DMS53 treated with DMSO at 0.1 percent for 48 hours (cell line): ENCODE results near the gene GNG3.
"Not testable (repeated sequence)": the region's sequence is repeated elsewhere in the genome, so short reads cannot be mapped to it uniquely, and the experiment has no call there.

Source experiments
- DNase-seq: peaks from one replicate; lab custom pipeline; 2025; ENCODE audit not compliant: unreplicated experiment; lab: John Stamatoyannopoulos, UW

The GNG3 gene

DNA sequence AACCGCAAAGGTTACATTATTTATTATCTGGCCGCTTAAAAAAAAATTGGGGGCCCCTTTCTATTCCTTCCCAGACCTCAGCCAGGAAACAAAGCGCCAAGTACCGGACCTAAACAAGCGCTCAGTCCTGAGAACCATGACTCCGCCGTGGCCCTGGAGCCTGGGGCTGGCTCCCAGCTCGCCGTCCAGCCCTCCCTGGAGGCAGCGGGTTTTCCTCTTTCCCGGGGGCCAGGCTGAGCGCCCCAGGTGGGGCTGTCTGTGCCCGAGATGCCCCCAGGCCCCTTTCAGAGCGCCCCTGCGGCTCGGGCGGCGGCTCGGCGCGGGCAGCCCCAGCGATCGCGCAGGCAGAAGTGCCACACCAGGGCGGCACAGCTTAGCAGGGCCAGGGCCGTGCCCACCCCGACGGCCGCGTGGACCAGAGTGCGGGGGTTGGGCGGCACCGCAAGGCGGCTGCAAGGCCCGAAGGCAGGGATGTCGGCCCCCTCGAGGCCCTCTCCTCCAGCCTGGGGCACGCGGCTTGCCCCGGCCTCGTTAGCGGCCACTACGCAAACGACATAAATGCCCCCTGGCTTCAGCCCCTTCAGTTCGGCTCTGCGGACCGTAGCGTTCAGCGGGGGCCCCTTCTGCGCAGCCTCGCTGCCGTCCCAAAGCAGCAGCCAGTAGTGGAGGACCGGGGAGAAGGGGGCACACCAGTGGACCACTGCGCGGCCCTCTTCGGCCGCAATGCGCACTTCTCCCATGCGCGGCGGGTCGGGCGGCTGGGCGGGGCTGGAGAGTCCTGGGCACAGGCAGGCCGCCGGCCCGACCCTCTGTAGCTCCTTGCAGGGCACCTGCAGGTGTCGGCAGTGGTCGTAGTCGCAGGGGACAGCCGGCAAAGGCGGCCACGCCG lies 19.7 kb upstream of the GNG3 start:
- DNase-seq, result no peak

GRCh38 chr11:62688491-62688890 lies 19.0 kb upstream of the GNG3 start:
- DNase-seq, result no peak

DNA sequence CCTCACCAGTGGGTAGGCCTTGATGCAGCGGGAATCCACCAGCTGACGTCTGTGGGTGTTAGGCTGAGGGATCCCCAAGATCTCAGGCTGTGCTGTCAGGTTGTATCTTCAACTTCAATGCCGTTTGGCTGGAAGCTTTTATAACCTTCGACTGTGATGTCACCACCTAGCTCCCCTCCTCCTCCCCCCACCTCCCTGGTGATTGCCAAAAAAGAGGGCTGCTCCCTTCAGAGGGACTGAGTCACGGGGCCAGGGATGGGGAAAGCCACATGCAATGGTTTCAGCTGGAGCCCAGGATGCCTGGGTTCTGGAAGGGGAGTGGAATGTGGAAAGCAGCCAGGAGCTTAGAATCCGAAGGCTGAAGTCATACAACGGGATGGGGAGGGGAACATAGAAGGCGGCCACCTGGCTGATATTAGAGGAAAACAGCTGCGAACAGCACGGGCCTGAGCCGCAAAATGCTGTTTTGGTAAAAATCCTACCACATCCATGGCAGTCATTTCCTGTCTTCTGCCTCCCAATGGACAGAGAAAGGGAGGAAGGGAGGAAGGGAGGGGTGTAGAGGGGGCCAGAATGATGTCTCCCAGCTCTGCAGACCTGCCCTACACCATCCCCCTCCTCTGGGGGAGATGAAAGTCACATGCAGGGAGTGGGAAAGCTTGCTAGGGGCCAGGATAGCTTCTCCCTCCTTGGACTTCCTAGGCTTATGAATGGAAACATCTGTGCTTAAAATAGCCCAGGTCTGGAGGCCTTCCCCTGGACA lies 17.9 kb upstream of the GNG3 start, which contains the start of gene LRRN4CL:
TSS of gene LRRN4CL (minus strand) at position 110 of the 763 bp plus-strand sequence. CDS start 1,022 bp downstream, outside the sequence.
- DNase-seq, result no peak

DNA sequence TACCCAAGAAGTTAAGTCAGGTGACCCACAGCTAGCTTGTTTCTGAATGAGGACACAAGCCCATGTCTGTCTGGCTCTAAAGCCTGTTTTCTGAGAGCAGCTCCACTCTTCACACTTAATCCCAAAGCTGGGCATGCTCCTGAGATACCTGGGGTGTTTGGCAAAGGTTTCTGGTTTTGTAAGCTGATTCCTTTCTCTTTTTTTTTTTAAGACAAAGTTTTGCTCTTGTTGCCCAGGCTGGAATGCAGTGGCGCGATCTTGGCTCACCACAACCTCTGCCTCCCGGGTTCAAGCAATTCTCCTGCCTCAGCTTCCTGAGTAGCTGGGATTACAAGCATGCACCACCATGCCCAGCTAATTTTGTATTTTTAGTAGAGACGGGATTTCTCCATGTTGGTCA lies 13.9 kb upstream of the GNG3 start:
- DNase-seq, result not testable (repeated sequence)

- DNase-seq, result peak; percentile 47
Measured at GRCh38 chr11:62694455-62695167, 12.9 kb upstream of the GNG3 start.

DNA sequence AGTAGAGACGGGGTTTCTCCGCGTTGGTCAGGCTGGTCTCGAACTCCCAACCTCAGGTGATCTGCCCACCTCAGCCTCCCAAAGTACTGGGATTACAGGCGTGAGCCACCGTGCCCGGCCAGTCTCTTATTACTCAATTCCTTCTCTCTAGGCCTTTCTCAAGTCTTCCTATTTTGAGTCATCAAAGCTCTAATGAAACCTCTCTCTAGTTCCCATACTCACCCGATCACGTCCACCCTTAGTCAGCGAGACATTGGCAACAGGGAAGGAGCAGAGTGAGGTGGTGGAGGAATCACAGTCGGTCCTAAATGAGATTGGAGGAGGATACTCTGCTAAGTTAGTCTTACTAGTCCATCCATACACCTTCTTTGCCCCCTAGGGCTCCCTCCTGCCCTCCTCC lies 5.2 kb upstream of the GNG3 start:
- no peak for DNase-seq

DNA sequence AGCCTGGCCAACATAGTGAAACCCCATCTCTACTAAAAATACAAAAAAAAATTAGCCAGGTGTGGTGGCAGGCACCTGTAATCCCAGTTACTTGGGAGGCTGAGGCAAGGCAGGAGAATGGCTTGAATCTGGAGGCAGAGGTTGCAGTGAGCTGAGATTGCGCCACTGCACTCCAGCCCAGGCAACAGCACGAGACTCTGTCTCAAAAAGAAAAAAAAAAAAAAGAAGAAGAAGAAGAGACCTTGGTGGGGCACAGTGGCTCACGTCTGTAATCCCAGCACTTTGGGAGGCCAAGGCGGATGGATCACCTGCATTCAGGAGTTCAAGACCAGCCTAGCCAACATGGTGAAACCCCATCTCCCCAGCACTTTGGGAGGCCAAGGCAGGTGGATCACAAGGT lies 3.6 kb upstream of the GNG3 start:
- DNase-seq, result not testable (repeated sequence)

DNA sequence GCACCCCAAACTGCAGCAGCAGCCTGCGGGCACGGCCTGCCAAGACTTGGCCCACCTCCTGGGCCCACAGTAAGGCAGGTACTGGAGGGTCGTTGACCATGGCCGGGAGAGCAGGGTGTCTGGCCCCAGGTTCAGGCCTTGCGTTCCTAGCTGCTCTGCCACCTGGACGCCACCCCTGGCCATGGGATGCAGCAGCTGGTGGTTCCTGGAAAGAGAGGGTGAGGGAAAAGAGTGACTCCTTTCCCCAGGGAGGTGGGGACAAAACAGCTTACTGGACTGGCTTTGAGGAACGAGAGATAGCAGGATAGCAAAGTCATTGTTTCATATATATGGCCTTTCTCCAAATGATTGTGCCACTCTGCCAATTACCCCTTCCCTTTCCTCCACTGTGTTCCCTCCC lies 2.1 kb upstream of the GNG3 start:
- no peak for DNase-seq

GRCh38 chr11:62705880-62706849 lies 1.3 kb upstream of the GNG3 start:
- peak; percentile 58 for DNase-seq

- no peak for DNase-seq
Measured at GRCh38 chr11:62706850-62707247, 627 bp upstream of the GNG3 start.

DNA sequence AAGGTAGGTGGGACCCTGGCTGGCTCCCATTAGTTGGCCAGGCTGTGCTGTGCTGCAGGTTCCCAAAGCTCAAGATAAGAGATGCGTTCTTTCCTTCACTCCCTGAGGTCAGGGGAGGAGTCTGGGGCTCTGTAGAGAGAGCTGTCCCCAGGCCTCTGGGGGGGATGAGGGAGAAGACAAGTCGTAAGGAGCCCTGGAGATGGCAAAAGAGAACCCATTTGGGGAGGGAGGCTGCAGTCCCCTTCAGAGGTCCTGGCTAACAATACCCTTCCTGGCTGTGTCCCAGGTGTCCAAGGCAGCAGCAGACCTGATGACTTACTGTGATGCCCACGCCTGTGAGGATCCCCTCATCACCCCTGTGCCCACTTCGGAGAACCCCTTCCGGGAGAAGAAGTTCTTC lies 916 bp downstream of the GNG3 start:
- DNase-seq, result no peak

- peak; percentile 65 for DNase-seq
Measured at GRCh38 chr11:62708793-62709192, 1.3 kb downstream of the GNG3 start.

DNA sequence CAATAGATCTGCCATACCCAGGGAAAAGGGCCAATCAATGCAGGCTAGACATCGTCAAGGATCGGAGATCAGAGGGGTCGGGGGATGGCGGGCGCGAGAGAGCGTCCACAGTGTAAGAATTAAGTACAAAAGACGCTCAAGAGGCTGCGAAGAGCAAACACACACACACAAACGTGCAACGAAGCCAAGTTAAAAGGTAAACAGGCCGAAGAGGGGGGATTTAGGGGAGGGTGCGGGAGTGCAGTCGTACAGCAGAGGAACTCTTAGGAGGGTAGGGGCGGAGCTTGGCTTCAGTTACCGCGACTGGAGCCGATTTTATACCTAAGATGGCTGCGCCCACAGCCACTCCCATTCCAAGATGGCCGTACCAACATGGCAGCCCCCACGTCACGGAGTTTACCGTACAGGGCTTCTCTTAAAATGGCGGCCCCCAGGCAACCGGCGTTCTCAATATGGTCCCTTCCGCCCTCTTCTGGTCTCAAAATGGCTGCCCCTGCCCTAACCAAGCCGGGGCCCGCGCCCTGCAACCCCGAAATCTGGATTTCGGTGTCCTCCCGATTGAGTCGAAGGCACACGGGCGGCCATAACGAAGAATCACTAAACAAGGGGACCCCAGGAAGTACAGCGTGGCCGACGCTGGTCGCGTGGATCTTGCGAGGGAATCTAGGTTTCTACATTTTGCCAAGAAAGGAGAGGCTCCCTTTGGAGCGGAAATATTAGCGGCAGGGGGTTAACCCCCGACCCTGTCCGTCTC lies 1.9 kb downstream of the GNG3 start:
- peak; percentile 95 for DNase-seq

DNA sequence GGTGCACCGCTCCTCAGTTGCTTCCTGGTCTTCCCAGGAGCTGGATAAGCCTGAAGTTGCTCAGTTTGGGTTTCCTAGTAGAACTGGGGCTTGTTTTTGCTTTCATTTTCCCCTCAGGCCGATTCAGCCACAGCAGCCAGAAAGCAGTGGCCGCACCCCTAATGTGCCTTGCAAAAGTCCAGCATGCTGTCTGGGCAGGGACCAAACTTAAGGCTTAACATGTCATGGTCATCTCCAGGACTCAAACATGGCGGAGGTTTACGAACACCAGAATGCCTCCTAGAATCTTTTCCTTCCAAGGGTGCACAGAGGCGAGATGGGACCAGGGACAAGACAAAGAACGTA lies 2.5 kb downstream of the GNG3 start:
- DNase-seq, result peak; percentile 34

DNA sequence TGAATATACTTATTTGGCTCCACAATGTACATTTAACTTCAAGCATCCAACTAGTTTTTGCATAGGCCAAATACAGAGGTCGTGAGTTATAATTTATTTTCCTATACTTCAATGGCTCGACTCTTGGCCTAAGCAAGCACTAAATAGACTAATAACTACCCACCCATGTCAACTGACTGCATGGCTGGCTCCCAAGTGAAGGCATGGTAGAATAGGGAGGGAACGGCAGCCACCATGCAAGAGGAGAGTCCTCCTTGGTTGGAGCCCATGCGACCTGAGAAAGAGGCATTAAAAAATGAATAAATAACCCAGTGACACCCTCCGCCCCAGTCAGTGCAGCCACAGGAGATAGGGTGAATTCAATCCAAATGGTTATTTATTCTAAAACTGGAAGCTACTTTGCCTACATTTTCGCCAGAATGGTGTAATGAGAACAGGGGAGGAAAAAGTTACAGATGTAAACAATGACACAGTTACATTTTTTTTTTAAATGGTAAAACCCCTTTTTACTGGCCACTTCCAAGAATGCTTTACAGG lies 4.9 kb downstream of the GNG3 start:
- no peak for DNase-seq

DNA sequence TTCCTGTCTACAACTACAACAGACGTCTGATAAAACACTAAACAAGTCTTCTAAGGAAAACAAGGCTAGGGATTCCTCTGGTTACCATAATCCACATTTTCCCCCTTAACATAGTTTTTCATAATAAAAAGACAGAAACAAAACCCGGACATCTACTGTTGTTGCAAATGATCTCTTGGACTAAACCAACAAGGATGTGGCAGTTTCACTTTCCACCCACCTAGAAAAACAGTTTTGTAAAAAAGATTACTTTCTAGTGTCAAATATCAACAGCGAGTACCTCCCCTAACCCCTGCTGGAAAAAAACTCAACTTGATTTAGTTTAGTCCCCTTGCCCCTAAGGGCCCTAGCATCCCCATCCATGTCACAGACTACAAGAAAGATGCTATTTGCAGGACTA lies 5.4 kb downstream of the GNG3 start:
- no peak for DNase-seq

DNA sequence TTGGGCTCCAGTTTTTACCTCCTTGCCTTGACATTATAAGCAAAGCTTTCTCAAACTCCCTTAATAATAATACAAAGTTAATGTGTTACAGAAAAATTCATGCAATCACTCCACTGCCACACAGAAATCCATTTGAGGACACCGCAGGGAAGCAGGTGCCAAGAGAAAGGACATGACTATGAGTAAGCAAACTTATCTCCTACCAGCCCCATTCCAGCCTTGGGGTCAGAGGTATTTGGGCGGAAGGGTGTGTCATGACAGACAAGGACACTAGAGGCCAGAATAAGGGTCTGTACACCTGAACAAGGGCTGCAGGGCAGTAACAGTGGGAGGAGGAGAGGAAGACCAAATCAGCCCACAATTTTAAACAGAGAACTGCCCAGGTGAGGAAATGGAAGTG lies 5.9 kb downstream of the GNG3 start:
- DNase-seq, result no peak

- DNase-seq, result no peak
Measured at GRCh38 chr11:62715150-62716130, 8.0 kb downstream of the GNG3 start.
